Measurements from ENCODE around the gene PHAF1. TPM values are rescaled to one million over a fixed set of nuclear protein-coding genes. Genes with fewer than 3 reads are reported as not detected.

PHAF1 gene
- total and polyA plus RNA-seq, 4 donors: 26.6 to 42.4 (median 28.4) TPM

- Histone ChIP-seq H3K4me1 (ENCODE audit: control insufficient read depth in 4 of 4, insufficient read depth in 4 of 4, low read length in 3 of 4) (peaks cover 8 to 28% (median 19%) of the 10 kb centered on the region in 4 donors), H3K4me3 (ENCODE audit: low read depth in 1 of 3, low read length in 3 of 3) (no peak overlapping the region), H3K9me3 (ENCODE audit: control insufficient read depth in 4 of 4, low read length in 3 of 4) (no peaks in the 10 kb centered on the region), H3K9ac (ENCODE audit: low read depth in 1 of 2, low read length in 2 of 2) (no peak overlapping the region), H3K36me3 (ENCODE audit: control insufficient read depth in 4 of 4, insufficient read depth in 3 of 4, low read depth in 1 of 4, low read length in 3 of 4) (no peaks in the 10 kb centered on the region), H3K27me3 (ENCODE audit: control insufficient read depth in 4 of 4, insufficient read depth in 4 of 4, low read length in 3 of 4) (no peaks in the 10 kb centered on the region), H3K27ac (ENCODE audit: low read depth in 1 of 2, low read length in 2 of 2) (no peak overlapping the region)
- TF ChIP-seq SP1 (IDR thresholded peaks at IDR 0.05) (peak; percentile 1), FOXA1 (IDR thresholded peaks at IDR 0.05) (no peak)
- 10% methylated on average over 12 of the region's 12 CpGs for WGBS
- DNase-seq (ENCODE audit: low spot score): no peak
Observed at GRCh38 chr16:67185651-67186134, 76.0 kb downstream of the PHAF1 start.

- Histone ChIP-seq H3K4me3 (ENCODE audit: low read depth in 1 of 3, low read length in 3 of 3) (no peak overlapping the region), H3K27ac (ENCODE audit: low read depth in 1 of 2, low read length in 2 of 2) (no peak overlapping the region), H3K4me1 (ENCODE audit: control insufficient read depth in 4 of 4, insufficient read depth in 4 of 4, low read length in 3 of 4) (peaks cover 8 to 31% (median 21%) of the 10 kb centered on the region in 4 donors), H3K9me3 (ENCODE audit: control insufficient read depth in 4 of 4, low read length in 3 of 4) (no peaks in the 10 kb centered on the region), H3K36me3 (ENCODE audit: control insufficient read depth in 4 of 4, insufficient read depth in 3 of 4, low read depth in 1 of 4, low read length in 3 of 4) (no peaks in the 10 kb centered on the region), H3K9ac (ENCODE audit: low read depth in 1 of 2, low read length in 2 of 2) (no peak overlapping the region), H3K27me3 (ENCODE audit: control insufficient read depth in 4 of 4, insufficient read depth in 4 of 4, low read length in 3 of 4) (no peaks in the 10 kb centered on the region)
- DNase-seq (ENCODE audit: low spot score): no peak
- TF ChIP-seq MAX (IDR thresholded peaks at IDR 0.05) (no peak), GABPA (IDR thresholded peaks at IDR 0.05 in 1 of 2, conservative IDR thresholded peaks at IDR 0.05 in 1 of 2) (no peak), ZBTB33 (IDR thresholded peaks at IDR 0.05) (no peak), NR2F2 (IDR thresholded peaks at IDR 0.05) (no peak), SP1 (IDR thresholded peaks at IDR 0.05) (no peak), REST (IDR thresholded peaks at IDR 0.05) (no peak)
- 60% methylated on average over 5 of the region's 5 CpGs for WGBS
Observed at GRCh38 chr16:67186550-67186950, 76.8 kb downstream of the PHAF1 start.

DNA sequence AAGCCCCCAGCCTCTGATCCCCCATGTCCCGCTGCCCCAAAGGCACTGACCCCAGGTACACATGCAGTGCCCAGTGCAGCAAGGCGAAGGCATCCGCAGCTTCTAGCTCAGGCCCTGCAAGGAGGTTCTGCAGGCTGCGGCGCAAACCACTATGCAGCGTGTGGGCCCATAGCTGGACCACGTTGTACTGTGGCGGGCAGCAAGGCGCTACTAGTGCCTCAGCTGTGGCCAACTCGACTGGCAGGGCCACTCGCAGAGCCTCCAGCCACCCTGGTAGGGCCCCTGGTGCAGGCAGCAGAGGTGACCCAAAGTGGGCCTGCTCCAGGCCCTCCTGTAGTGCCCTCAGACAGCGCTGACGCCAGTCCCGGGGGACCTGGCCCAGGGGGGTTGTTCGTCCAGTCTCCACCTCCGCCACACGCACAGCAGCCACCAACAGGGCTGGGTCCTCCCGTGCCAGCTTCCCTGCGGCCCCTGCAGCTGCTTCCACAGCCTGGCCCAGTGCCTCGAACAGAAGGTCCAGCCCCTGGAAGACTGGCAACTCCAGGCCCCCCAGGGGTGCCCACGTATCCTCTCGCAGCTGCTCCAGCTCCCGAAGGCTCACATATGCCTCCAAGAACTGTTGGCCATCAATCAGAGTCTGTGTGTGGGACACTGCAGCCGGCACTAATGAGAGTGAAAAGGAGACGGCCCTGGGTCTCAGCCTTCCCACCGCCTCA, 77.6 kb downstream of the PHAF1 start:
- no peaks in the 10 kb centered on the region for H3K36me3 ChIP-seq (ENCODE audit: control insufficient read depth in 4 of 4, insufficient read depth in 3 of 4, low read depth in 1 of 4, low read length in 3 of 4)
- DNase-seq (ENCODE audit: low spot score): no peak
- 90% methylated on average over 26 of the region's 26 CpGs for WGBS
- no peak for TF ChIP-seq HNF4A (conservative IDR thresholded peaks at IDR 0.05)
- no peak for TF ChIP-seq JUND (IDR thresholded peaks at IDR 0.05)
- TF ChIP-seq, protein P1, sequence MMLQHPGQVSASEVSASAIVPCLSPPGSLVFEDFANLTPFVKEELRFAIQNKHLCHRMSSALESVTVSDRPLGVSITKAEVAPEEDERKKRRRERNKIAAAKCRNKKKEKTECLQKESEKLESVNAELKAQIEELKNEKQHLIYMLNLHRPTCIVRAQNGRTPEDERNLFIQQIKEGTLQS (IDR thresholded peaks at IDR 0.05): no peak
- TF ChIP-seq RAD21 (IDR thresholded peaks at IDR 0.05): no peak
- TF ChIP-seq TAF1 (conservative IDR thresholded peaks at IDR 0.05): no peak
- TF ChIP-seq SP1 (IDR thresholded peaks at IDR 0.05): no peak
- TF ChIP-seq ZBTB33 (IDR thresholded peaks at IDR 0.05): no peak
- no peak for TF ChIP-seq RXRA (IDR thresholded peaks at IDR 0.05)
- TF ChIP-seq NR2F2 (IDR thresholded peaks at IDR 0.05): no peak
- TF ChIP-seq REST (IDR thresholded peaks at IDR 0.05): no peak
- TF ChIP-seq MAX (IDR thresholded peaks at IDR 0.05): no peak

More for the DNA sequence above, 77.6 kb downstream of the PHAF1 start:
- H3K9ac ChIP-seq (ENCODE audit: low read depth in 1 of 2, low read length in 2 of 2): no peak overlapping the region
- no peaks in the 10 kb centered on the region for H3K27me3 ChIP-seq (ENCODE audit: control insufficient read depth in 4 of 4, insufficient read depth in 4 of 4, low read length in 3 of 4)
- no peak overlapping the region for H3K4me3 ChIP-seq (ENCODE audit: low read depth in 1 of 3, low read length in 3 of 3)
- no peaks in the 10 kb centered on the region for H3K9me3 ChIP-seq (ENCODE audit: control insufficient read depth in 4 of 4, low read length in 3 of 4)
- H3K4me1 ChIP-seq (ENCODE audit: control insufficient read depth in 4 of 4, insufficient read depth in 4 of 4, low read length in 3 of 4): peaks cover 9 to 34% (median 24%) of the 10 kb centered on the region in 4 donors
- no peak overlapping the region for H3K27ac ChIP-seq (ENCODE audit: low read depth in 1 of 2, low read length in 2 of 2)
